WTC11 (cell line): Measurements from ENCODE around the gene SYNGAP1. TPM values are rescaled to one million over a fixed set of nuclear protein-coding genes. Genes with fewer than 3 reads are reported as not detected.

Experiments used
- ATAC-seq: fragments of 200-7000 bp; cut with Tn5 transposase; 2 replicates; pipeline ENCODE4 v1.10.0; 2021; ENCODE audit warnings: mild to moderate bottlenecking, moderate library complexity
- CTCF ChIA-PET: fragments of 300-600 bp; sonication (Branson Sonifier 250); formaldehyde crosslinking; loops from one replicate; lab custom pipeline; 2021; ENCODE audit warnings: antibody characterized with exemption; lab: Charles Lee
- POLR2A ChIA-PET: fragments of 350-600 bp; sonication (Branson Sonifier 250); formaldehyde crosslinking; loops from one replicate; lab custom pipeline; 2021; ENCODE audit warnings: antibody characterized with exemption; lab: Charles Lee
- DNase-seq: peaks from one replicate; pipeline ENCODE4 v3.0.0; 2021; ENCODE audit warnings: low spot score
- H3K27ac Mint-ChIP-seq: 2 replicates; pipeline ENCODE4 v1.8.0; 2021; ENCODE audit warnings: mixed read lengths
- H3K27me3 Mint-ChIP-seq: 2 replicates; pipeline ENCODE4 v1.8.0; 2021; ENCODE audit warnings: low read depth, mild to moderate bottlenecking, moderate library complexity, mixed read lengths
- H3K36me3 Mint-ChIP-seq: 2 replicates; pipeline ENCODE4 v1.8.0; 2021; ENCODE audit warnings: mixed read lengths
- H3K4me1 Mint-ChIP-seq: 2 replicates; pipeline ENCODE4 v1.8.0; 2022; ENCODE audit warnings: mixed read lengths
- H3K4me3 Mint-ChIP-seq: 2 replicates; pipeline ENCODE4 v1.8.0; 2021; ENCODE audit warnings: mild to moderate bottlenecking, moderate library complexity, mixed read lengths
- H3K9me3 Mint-ChIP-seq: 2 replicates; pipeline ENCODE4 v1.8.0; 2021; ENCODE audit warnings: mixed read lengths
- CBFB ChIP-seq: sonication (generic); formaldehyde crosslinking; IDR thresholded peaks from 2 replicates; pipeline ENCODE4 v1.8.1; 2022; ENCODE audit warnings: mild to moderate bottlenecking, low read depth, missing genetic modification reagents
- ETV6 ChIP-seq: sonication (generic); formaldehyde crosslinking; IDR thresholded peaks from 2 replicates; pipeline ENCODE4 v1.8.1; 2022; ENCODE audit warnings: mild to moderate bottlenecking, missing genetic modification reagents
- GRHL2 ChIP-seq: fragments of 250-450 bp; sonication (Bioruptor Pico); IDR thresholded peaks from 2 replicates; pipeline ENCODE4 v1.8.0; 2022; ENCODE audit warnings: mild to moderate bottlenecking, moderate library complexity; ENCODE audit not compliant: insufficient replicate concordance, severe bottlenecking
- GTF2I ChIP-seq: fragments of 250-450 bp; sonication (Bioruptor Pico); conservative IDR thresholded peaks from 2 replicates; pipeline ENCODE4 v1.4.0; 2021; ENCODE audit warnings: mild to moderate bottlenecking
- HMGA2 ChIP-seq: fragments of 250-450 bp; sonication (Bioruptor Pico); IDR thresholded peaks from 2 replicates; pipeline ENCODE4 v1.4.0; 2021; ENCODE audit warnings: mild to moderate bottlenecking, moderate library complexity
- KAT7 ChIP-seq: sonication (generic); formaldehyde crosslinking; IDR thresholded peaks from 2 replicates; pipeline ENCODE4 v1.8.1; 2023; ENCODE audit warnings: missing genetic modification reagents, mild to moderate bottlenecking, borderline replicate concordance
- MXD4 ChIP-seq: fragments of 250-450 bp; sonication (Bioruptor Pico); IDR thresholded peaks from 2 replicates; pipeline ENCODE4 v1.8.0; 2021; ENCODE audit warnings: mild to moderate bottlenecking, moderate library complexity, borderline replicate concordance
- NFE2L1 ChIP-seq: sonication (generic); formaldehyde crosslinking; IDR thresholded peaks from 2 replicates; pipeline ENCODE4 v1.8.1; 2023; ENCODE audit warnings: missing genetic modification reagents
- NFYB ChIP-seq: sonication (generic); formaldehyde crosslinking; conservative IDR thresholded peaks from 2 replicates; pipeline ENCODE4 v1.8.0; 2022; ENCODE audit warnings: low read depth, missing genetic modification reagents
- OVOL2 ChIP-seq: fragments of 250-450 bp; sonication (Bioruptor Pico); IDR thresholded peaks from 2 replicates; pipeline ENCODE4 v1.9.0; 2021; ENCODE audit warnings: mild to moderate bottlenecking, borderline replicate concordance
- RORB ChIP-seq: fragments of 250-450 bp; sonication (Bioruptor Pico); IDR thresholded peaks from 2 replicates; pipeline ENCODE4 v1.9.0; 2021; ENCODE audit warnings: mild to moderate bottlenecking
- SMAD3 ChIP-seq: sonication (generic); formaldehyde crosslinking; IDR thresholded peaks from 2 replicates; pipeline ENCODE4 v1.8.0; 2022; ENCODE audit warnings: missing genetic modification reagents, mild to moderate bottlenecking, borderline replicate concordance
- ZBTB21 ChIP-seq: sonication (generic); formaldehyde crosslinking; IDR thresholded peaks from 2 replicates; pipeline ENCODE4 v1.8.1; 2023; ENCODE audit warnings: mild to moderate bottlenecking, missing genetic modification reagents, borderline replicate concordance
- ZNF263 ChIP-seq: sonication (generic); formaldehyde crosslinking; IDR thresholded peaks from 2 replicates; pipeline ENCODE4 v1.8.1; 2022; ENCODE audit warnings: low read depth, mild to moderate bottlenecking, moderate library complexity, missing genetic modification reagents
- ZNF317 ChIP-seq: sonication (generic); formaldehyde crosslinking; IDR thresholded peaks from 2 replicates; pipeline ENCODE4 v1.8.1; 2023; ENCODE audit warnings: low read depth, mild to moderate bottlenecking, moderate library complexity, missing genetic modification reagents, borderline replicate concordance
- total RNA-seq: library from RNA; stranded (reverse); gene quantifications from 3 replicates; pipeline ENCODE4 v1.2.3, GENCODE V29; 2021
- TF ChIP-seq, protein P1 (sequence below): fragments of 250-450 bp; sonication (Bioruptor Pico); IDR thresholded peaks from 2 replicates; pipeline ENCODE4 v1.8.0; 2021; ENCODE audit warnings: mild to moderate bottlenecking
- TF ChIP-seq, protein P2 (sequence below): fragments of 250-450 bp; sonication (Bioruptor Pico); IDR thresholded peaks from 2 replicates; pipeline ENCODE4 v1.9.0; 2021; ENCODE audit warnings: mild to moderate bottlenecking, borderline replicate concordance
- TF ChIP-seq, protein P3 (sequence below): sonication (generic); formaldehyde crosslinking; IDR thresholded peaks from 2 replicates; pipeline ENCODE4 v1.8.1; 2023; ENCODE audit warnings: mild to moderate bottlenecking, missing genetic modification reagents, moderate library complexity
- TF ChIP-seq, protein P4 (sequence below): fragments of 200-600 bp; IDR thresholded peaks from 2 replicates; pipeline ENCODE4 v1.8.0; 2022; ENCODE audit warnings: antibody characterized with exemption
- TF ChIP-seq, protein P5 (sequence below): sonication (generic); formaldehyde crosslinking; IDR thresholded peaks from 2 replicates; pipeline ENCODE4 v1.8.0; 2023; ENCODE audit warnings: mild to moderate bottlenecking, missing genetic modification reagents
- TF ChIP-seq, protein P6 (sequence below): sonication (generic); formaldehyde crosslinking; IDR thresholded peaks from 2 replicates; pipeline ENCODE4 v1.8.1; 2023; ENCODE audit warnings: mild to moderate bottlenecking, moderate library complexity, missing genetic modification reagents

The SYNGAP1 gene
- total RNA-seq, 1 experiment from 2014 or later: 139 TPM

DNA sequence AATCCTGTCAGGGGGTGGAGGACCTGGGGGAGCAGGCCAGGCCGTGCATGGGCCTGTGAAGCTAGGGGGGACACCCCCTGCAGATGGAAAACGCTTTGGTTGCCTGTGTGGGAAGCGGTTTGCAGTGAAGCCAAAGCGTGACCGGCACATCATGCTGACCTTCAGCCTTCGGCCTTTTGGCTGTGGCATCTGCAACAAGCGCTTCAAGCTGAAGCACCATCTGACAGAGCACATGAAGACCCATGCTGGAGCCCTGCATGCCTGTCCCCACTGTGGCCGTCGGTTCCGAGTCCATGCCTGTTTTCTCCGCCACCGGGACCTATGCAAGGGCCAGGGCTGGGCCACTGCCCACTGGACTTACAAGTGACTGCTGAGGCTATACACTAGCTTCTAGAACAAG lies 36.3 kb downstream of the SYNGAP1 start:
- no peak for TF ChIP-seq HMGA2 (CRISPR knock-in tag)
- TF ChIP-seq, protein P1, sequence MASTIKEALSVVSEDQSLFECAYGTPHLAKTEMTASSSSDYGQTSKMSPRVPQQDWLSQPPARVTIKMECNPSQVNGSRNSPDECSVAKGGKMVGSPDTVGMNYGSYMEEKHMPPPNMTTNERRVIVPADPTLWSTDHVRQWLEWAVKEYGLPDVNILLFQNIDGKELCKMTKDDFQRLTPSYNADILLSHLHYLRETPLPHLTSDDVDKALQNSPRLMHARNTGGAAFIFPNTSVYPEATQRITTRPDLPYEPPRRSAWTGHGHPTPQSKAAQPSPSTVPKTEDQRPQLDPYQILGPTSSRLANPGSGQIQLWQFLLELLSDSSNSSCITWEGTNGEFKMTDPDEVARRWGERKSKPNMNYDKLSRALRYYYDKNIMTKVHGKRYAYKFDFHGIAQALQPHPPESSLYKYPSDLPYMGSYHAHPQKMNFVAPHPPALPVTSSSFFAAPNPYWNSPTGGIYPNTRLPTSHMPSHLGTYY (CRISPR knock-in tag): no peak
- no peak for TF ChIP-seq ZNF263
- TF ChIP-seq, protein P2, sequence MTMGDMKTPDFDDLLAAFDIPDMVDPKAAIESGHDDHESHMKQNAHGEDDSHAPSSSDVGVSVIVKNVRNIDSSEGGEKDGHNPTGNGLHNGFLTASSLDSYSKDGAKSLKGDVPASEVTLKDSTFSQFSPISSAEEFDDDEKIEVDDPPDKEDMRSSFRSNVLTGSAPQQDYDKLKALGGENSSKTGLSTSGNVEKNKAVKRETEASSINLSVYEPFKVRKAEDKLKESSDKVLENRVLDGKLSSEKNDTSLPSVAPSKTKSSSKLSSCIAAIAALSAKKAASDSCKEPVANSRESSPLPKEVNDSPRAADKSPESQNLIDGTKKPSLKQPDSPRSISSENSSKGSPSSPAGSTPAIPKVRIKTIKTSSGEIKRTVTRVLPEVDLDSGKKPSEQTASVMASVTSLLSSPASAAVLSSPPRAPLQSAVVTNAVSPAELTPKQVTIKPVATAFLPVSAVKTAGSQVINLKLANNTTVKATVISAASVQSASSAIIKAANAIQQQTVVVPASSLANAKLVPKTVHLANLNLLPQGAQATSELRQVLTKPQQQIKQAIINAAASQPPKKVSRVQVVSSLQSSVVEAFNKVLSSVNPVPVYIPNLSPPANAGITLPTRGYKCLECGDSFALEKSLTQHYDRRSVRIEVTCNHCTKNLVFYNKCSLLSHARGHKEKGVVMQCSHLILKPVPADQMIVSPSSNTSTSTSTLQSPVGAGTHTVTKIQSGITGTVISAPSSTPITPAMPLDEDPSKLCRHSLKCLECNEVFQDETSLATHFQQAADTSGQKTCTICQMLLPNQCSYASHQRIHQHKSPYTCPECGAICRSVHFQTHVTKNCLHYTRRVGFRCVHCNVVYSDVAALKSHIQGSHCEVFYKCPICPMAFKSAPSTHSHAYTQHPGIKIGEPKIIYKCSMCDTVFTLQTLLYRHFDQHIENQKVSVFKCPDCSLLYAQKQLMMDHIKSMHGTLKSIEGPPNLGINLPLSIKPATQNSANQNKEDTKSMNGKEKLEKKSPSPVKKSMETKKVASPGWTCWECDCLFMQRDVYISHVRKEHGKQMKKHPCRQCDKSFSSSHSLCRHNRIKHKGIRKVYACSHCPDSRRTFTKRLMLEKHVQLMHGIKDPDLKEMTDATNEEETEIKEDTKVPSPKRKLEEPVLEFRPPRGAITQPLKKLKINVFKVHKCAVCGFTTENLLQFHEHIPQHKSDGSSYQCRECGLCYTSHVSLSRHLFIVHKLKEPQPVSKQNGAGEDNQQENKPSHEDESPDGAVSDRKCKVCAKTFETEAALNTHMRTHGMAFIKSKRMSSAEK (CRISPR knock-in tag): no peak
- no peak for TF ChIP-seq OVOL2 (CRISPR knock-in tag)
- TF ChIP-seq NFYB (CRISPR knock-in tag): no peak
- TF ChIP-seq, protein P3, sequence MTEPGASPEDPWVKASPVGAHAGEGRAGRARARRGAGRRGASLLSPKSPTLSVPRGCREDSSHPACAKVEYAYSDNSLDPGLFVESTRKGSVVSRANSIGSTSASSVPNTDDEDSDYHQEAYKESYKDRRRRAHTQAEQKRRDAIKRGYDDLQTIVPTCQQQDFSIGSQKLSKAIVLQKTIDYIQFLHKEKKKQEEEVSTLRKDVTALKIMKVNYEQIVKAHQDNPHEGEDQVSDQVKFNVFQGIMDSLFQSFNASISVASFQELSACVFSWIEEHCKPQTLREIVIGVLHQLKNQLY (CRISPR knock-in tag): no peak
- TF ChIP-seq RORB: no peak
- no peak for TF ChIP-seq SMAD3 (CRISPR knock-in tag)
- TF ChIP-seq GTF2I: no peak
- TF ChIP-seq, protein P4, sequence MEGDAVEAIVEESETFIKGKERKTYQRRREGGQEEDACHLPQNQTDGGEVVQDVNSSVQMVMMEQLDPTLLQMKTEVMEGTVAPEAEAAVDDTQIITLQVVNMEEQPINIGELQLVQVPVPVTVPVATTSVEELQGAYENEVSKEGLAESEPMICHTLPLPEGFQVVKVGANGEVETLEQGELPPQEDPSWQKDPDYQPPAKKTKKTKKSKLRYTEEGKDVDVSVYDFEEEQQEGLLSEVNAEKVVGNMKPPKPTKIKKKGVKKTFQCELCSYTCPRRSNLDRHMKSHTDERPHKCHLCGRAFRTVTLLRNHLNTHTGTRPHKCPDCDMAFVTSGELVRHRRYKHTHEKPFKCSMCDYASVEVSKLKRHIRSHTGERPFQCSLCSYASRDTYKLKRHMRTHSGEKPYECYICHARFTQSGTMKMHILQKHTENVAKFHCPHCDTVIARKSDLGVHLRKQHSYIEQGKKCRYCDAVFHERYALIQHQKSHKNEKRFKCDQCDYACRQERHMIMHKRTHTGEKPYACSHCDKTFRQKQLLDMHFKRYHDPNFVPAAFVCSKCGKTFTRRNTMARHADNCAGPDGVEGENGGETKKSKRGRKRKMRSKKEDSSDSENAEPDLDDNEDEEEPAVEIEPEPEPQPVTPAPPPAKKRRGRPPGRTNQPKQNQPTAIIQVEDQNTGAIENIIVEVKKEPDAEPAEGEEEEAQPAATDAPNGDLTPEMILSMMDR: no peak
- TF ChIP-seq, all 79 proteins: peak for 0
- H3K27me3 Mint-ChIP-seq: peaks cover 14% of the 10 kb centered on the region
- DNase-seq (no peak), ATAC-seq (no peak)
- ChIA-PET POLR2A (no interaction called here), CTCF (interaction anchor here (2.8 kb wide), 1 partner anchor 123 kb away, joined by 14 read pairs; the partner anchor contains the start of gene BAK1)
- 0 out of 2 replicates have a peak, but pooled peaks cover 3% of the 10 kb centered on the region for H3K9me3 Mint-ChIP-seq
- H3K4me3 Mint-ChIP-seq: peak overlapping the region; percentile 92
- peaks cover 17% of the 10 kb centered on the region for H3K4me1 Mint-ChIP-seq
- H3K36me3 Mint-ChIP-seq: peaks cover 19% of the 10 kb centered on the region
- H3K27ac Mint-ChIP-seq: no peak overlapping the region

DNA sequence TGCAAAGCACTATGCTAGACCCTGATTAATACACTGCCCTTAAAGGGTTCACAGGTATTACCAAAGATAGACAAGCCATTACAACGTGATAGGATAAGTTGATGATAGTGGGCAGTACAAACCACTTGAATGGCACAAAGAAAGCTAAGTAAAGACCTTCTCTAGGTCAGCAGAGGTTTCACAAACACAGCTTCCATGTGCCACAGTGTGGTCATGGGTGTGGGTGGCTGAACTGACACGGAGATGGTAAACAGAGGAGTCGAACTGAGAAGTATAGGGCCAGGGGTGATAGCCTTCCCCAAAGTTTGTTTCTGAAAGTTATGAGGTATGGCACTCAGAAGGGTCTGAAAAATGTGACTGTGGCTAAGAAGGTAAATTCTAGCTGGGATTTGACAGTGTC lies 38.8 kb downstream of the SYNGAP1 start:
- Mint-ChIP-seq H3K9me3 (0 out of 2 replicates have a peak, but pooled peaks cover 3% of the 10 kb centered on the region), H3K36me3 (peaks cover 19% of the 10 kb centered on the region), H3K27ac (no peak overlapping the region; the same call in 1 of the 2 replicates), H3K27me3 (peaks cover 26% of the 10 kb centered on the region), H3K4me3 (no peak overlapping the region), H3K4me1 (peaks cover 10% of the 10 kb centered on the region)
- ATAC-seq: no peak
- POLR2A ChIA-PET: no interaction called here
- no peak for DNase-seq
- CTCF ChIA-PET: interaction anchor here (0.6 kb wide), 1 partner anchor 32 kb away, joined by 3 read pairs; no protein-coding TSS in a partner anchor
- TF ChIP-seq, protein P5, sequence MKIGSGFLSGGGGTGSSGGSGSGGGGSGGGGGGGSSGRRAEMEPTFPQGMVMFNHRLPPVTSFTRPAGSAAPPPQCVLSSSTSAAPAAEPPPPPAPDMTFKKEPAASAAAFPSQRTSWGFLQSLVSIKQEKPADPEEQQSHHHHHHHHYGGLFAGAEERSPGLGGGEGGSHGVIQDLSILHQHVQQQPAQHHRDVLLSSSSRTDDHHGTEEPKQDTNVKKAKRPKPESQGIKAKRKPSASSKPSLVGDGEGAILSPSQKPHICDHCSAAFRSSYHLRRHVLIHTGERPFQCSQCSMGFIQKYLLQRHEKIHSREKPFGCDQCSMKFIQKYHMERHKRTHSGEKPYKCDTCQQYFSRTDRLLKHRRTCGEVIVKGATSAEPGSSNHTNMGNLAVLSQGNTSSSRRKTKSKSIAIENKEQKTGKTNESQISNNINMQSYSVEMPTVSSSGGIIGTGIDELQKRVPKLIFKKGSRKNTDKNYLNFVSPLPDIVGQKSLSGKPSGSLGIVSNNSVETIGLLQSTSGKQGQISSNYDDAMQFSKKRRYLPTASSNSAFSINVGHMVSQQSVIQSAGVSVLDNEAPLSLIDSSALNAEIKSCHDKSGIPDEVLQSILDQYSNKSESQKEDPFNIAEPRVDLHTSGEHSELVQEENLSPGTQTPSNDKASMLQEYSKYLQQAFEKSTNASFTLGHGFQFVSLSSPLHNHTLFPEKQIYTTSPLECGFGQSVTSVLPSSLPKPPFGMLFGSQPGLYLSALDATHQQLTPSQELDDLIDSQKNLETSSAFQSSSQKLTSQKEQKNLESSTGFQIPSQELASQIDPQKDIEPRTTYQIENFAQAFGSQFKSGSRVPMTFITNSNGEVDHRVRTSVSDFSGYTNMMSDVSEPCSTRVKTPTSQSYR (CRISPR knock-in tag): no peak
- no peak for TF ChIP-seq ZNF317 (CRISPR knock-in tag)
- TF ChIP-seq, protein P6, sequence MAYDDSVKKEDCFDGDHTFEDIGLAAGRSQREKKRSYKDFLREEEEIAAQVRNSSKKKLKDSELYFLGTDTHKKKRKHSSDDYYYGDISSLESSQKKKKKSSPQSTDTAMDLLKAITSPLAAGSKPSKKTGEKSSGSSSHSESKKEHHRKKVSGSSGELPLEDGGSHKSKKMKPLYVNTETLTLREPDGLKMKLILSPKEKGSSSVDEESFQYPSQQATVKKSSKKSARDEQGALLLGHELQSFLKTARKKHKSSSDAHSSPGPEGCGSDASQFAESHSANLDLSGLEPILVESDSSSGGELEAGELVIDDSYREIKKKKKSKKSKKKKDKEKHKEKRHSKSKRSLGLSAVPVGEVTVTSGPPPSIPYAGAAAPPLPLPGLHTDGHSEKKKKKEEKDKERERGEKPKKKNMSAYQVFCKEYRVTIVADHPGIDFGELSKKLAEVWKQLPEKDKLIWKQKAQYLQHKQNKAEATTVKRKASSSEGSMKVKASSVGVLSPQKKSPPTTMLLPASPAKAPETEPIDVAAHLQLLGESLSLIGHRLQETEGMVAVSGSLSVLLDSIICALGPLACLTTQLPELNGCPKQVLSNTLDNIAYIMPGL (CRISPR knock-in tag): no peak
- TF ChIP-seq, protein P3 (CRISPR knock-in tag): no peak
- TF ChIP-seq KAT7: no peak
- TF ChIP-seq ETV6 (CRISPR knock-in tag): no peak
- TF ChIP-seq NFE2L1: no peak
- no peak for TF ChIP-seq ZBTB21 (CRISPR knock-in tag)
- TF ChIP-seq HMGA2 (CRISPR knock-in tag): no peak
- TF ChIP-seq MXD4: no peak
- no peak for TF ChIP-seq CBFB (CRISPR knock-in tag)
- no peak for TF ChIP-seq GRHL2 (CRISPR knock-in tag)
